Measurements from ENCODE around the gene CPOX. TPM values are rescaled to one million over a fixed set of nuclear protein-coding genes. Genes with fewer than 3 reads are reported as not detected.

The CPOX gene
- total RNA-seq, 2 donors from 2014 or later: 23.3 to 31.7 TPM

DNA sequence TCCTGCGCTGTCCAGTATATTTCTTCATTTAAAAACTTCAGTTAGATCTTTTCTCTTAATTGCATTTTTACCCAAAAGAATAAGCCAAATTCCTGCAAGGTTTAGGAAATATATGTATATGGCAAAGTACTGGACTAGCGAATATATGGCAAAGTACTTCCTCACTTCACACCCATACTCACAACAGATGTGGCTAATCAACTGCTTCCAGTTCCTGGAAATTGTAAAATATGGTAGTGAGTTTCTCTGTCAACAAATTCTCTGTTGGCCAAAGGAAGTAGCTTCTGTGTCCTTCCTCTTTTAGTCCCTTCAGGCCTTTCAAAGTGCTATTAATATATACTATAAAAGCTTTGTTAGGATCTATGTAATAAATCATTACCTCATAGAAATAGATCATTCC lies 39.7 kb downstream of the CPOX start:
- H3K4me1 ChIP-seq: no peaks in the 10 kb centered on the region
- no peaks in the 10 kb centered on the region for H3K27me3 ChIP-seq
- TF ChIP-seq, protein P1, sequence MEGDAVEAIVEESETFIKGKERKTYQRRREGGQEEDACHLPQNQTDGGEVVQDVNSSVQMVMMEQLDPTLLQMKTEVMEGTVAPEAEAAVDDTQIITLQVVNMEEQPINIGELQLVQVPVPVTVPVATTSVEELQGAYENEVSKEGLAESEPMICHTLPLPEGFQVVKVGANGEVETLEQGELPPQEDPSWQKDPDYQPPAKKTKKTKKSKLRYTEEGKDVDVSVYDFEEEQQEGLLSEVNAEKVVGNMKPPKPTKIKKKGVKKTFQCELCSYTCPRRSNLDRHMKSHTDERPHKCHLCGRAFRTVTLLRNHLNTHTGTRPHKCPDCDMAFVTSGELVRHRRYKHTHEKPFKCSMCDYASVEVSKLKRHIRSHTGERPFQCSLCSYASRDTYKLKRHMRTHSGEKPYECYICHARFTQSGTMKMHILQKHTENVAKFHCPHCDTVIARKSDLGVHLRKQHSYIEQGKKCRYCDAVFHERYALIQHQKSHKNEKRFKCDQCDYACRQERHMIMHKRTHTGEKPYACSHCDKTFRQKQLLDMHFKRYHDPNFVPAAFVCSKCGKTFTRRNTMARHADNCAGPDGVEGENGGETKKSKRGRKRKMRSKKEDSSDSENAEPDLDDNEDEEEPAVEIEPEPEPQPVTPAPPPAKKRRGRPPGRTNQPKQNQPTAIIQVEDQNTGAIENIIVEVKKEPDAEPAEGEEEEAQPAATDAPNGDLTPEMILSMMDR (IDR thresholded peaks at IDR 0.05): no peak
- H3K4me3 ChIP-seq: no peak overlapping the region
- H3K27ac ChIP-seq: no peak overlapping the region
- no peak for DNase-seq
- no peaks in the 10 kb centered on the region for H3K9me3 ChIP-seq
- no peaks in the 10 kb centered on the region for H3K36me3 ChIP-seq
- H3K9ac ChIP-seq (ENCODE audit: low read depth in 2 of 2, low read length in 2 of 2): no peak overlapping the region
- intact Hi-C loops (cut with DNase I): no loop called here

DNA sequence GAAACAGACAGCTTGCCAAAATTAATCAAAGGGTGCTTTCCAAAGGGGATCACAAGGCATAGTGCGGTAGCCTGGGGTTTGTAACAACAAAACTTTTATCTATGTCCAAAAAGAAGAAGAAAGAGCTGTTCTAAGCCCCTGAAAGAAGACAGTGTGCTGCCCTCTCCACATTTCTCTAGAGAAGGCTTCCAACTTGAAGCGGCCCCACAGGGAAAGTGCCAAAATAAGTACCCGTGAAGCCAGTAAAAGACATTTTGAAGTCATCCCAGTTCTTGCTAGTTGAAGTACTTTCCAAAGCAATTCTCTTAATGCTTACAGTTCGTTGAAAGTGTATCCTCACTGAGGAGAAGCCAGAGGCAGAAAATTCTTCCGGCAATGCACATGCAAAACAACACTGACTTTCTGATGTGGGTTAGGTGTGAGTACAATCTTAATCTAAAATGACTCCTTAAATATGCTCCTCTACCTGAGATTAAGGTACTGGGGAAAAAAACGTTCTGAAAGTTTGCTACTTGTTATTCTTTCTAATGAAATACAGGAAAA lies 40.3 kb downstream of the CPOX start:
- intact Hi-C loops (cut with DNase I): no loop called here
- Histone ChIP-seq H3K4me1 (no peaks in the 10 kb centered on the region), H3K36me3 (no peaks in the 10 kb centered on the region), H3K27ac (peak overlapping the region; percentile 44), H3K9ac (ENCODE audit: low read depth in 2 of 2, low read length in 2 of 2) (no peak overlapping the region), H3K4me3 (no peak overlapping the region), H3K27me3 (no peaks in the 10 kb centered on the region), H3K9me3 (no peaks in the 10 kb centered on the region)
- no peak for DNase-seq
- TF ChIP-seq, protein P1 (IDR thresholded peaks at IDR 0.05): no peak

DNA sequence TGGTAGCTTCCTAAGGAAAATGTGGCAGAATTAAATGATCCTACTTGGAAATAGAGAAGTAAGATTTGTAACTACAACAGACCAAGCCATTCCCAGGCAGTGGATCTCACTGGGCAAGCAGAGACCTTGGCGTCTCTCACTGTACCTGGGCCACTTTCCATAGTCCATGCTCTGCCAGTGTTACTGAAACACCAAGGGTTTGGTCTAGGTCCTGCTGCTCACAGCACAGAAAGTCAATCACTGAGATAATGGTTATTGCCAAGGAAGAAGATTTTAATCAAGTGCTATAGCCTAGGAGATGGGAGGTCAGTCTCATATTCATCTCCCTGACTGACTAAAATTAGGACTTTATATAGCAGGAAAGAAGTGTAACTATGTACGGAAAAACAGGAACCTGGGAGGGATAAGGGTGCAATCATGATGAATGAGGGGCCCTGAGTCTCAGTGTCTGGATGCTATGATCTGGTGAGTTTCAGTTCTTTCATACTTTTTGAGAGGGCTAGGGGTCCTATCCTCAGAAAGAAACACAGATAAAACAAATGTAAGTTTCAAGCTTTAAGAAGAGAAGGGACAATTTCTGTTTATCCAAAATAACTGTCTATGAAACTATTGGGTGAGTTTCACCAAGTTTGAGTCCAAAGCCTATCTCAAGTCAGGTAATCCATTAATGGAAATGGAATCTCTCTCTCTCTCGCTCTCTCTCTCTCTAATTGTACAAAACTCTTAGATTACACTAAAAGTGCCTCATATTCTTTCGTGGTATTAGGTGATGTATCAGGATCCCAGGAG lies 41.0 kb downstream of the CPOX start:
- intact Hi-C loops (cut with DNase I): no loop called here
- no peaks in the 10 kb centered on the region for H3K27me3 ChIP-seq
- no peaks in the 10 kb centered on the region for H3K9me3 ChIP-seq
- peak overlapping the region; percentile 44 for H3K27ac ChIP-seq
- TF ChIP-seq, protein P1 (IDR thresholded peaks at IDR 0.05): no peak
- no peak overlapping the region for H3K9ac ChIP-seq (ENCODE audit: low read depth in 2 of 2, low read length in 2 of 2)
- no peak overlapping the region for H3K4me3 ChIP-seq
- no peak for DNase-seq
- H3K4me1 ChIP-seq: no peaks in the 10 kb centered on the region
- no peaks in the 10 kb centered on the region for H3K36me3 ChIP-seq

DNA sequence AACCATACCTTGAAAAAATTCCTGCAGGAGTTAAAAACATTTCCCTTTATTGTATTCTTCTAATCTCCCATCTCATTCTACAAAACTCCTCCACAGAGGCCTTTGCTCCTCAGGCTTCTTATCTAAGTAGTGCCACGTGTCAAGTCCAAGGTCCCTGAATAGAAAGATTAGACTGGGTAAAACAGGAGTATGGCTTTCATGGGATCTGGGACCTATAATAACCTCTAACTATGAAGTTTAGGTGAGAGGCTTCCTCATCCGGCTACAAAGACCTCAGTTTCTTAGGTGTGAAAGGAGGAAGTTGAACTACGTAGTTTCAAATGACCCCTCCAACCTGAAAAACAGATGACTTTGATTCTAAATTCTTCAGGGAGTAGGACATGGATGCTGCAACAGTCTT lies 41.7 kb downstream of the CPOX start:
- intact Hi-C loops (cut with DNase I): no loop called here
- Histone ChIP-seq H3K27ac (peak overlapping the region; percentile 44), H3K4me3 (no peak overlapping the region)

DNA sequence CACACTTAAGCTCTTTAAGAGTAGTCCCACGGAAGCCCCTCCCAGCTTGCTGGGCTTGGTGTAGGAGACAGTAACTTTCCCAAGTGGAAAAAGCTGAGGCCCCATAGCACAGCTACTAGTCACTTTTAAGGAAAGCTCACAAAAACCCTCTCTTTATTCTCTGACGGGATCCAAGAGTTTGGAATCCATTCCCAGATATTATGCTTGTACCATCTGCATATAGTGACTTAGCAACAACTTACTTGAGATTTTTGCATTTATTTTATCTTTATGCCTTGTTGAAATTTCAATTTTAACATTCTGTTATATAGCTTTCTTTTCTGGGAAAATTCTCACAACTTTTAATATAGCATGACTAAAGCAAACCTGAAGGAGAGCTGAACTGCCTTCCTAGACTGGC lies 42.2 kb downstream of the CPOX start:
- Histone ChIP-seq H3K9me3 (no peaks in the 10 kb centered on the region), H3K4me3 (no peak overlapping the region), H3K9ac (ENCODE audit: low read depth in 2 of 2, low read length in 2 of 2) (no peak overlapping the region), H3K27me3 (no peaks in the 10 kb centered on the region), H3K27ac (no peak overlapping the region), H3K4me1 (no peaks in the 10 kb centered on the region), H3K36me3 (no peaks in the 10 kb centered on the region)
- TF ChIP-seq, protein P1 (IDR thresholded peaks at IDR 0.05): no peak
- intact Hi-C loops (cut with DNase I): no loop called here
- no peak for DNase-seq

More for the DNA sequence above, 41.7 kb downstream of the CPOX start:
- TF ChIP-seq, protein P1 (IDR thresholded peaks at IDR 0.05): no peak
- no peaks in the 10 kb centered on the region for H3K9me3 ChIP-seq
- no peaks in the 10 kb centered on the region for H3K27me3 ChIP-seq
- DNase-seq: no peak
- no peak overlapping the region for H3K9ac ChIP-seq (ENCODE audit: low read depth in 2 of 2, low read length in 2 of 2)
- H3K4me1 ChIP-seq: no peaks in the 10 kb centered on the region
- no peaks in the 10 kb centered on the region for H3K36me3 ChIP-seq

Measured in colonic mucosa (tissue), 4 donors.